K562 (cell line): ENCODE data around the gene BASP1.

Experiments used
- ARID3A ChIP-seq: IDR thresholded peaks from 2 replicates; pipeline ENCODE4 v1.6.1; 2012; ENCODE audit warnings: low read depth, low read length, improper control_type of control experiment, borderline replicate concordance
- CLOCK ChIP-seq: fragments of 250-450 bp; sonication (Bioruptor Pico); IDR thresholded peaks from 2 replicates; pipeline ENCODE4 v1.4.0; 2020; ENCODE audit warnings: mild to moderate bottlenecking, moderate library complexity, borderline replicate concordance
- MITF ChIP-seq: IDR thresholded peaks from 2 replicates; pipeline ENCODE4 v1.6.1; 2014; ENCODE audit warnings: antibody characterized with exemption
- MYNN ChIP-seq, 2 experiments: sonication (generic); formaldehyde crosslinking in 1 of 2; IDR thresholded peaks; 2 replicates each; pipeline versions ENCODE4 v1.5.0 to v1.6.1; 2016 to 2020; ENCODE audit warnings: antibody characterized with exemption in 1 of 2, missing genetic modification reagents in 1 of 2
- PHB ChIP-seq: fragments of 250-450 bp; sonication (Bioruptor Pico); IDR thresholded peaks from 2 replicates; pipeline ENCODE4 v1.5.0; 2021
- POLR2A ChIP-seq: fragments of 450-650 bp; conservative IDR thresholded peaks from 2 replicates; pipeline ENCODE4 v1.6.1; 2016
- SIX5 ChIP-seq, 2 experiments: IDR thresholded peaks; 2 replicates each; pipeline ENCODE4 v1.6.1; 2011; ENCODE audit warnings: low read length in 2 of 2, borderline replicate concordance in 1 of 2, low read depth in 1 of 2, mild to moderate bottlenecking in 1 of 2, moderate library complexity in 1 of 2; ENCODE audit not compliant: insufficient read depth in 1 of 2
- STAG1 ChIP-seq: sonication (generic); formaldehyde crosslinking; IDR thresholded peaks from 2 replicates; pipeline ENCODE4 v1.5.0; 2020; ENCODE audit warnings: missing genetic modification reagents, borderline replicate concordance
- ZNF232 ChIP-seq: sonication (generic); formaldehyde crosslinking; IDR thresholded peaks from 2 replicates; pipeline ENCODE4 v1.8.0; 2022; ENCODE audit warnings: mild to moderate bottlenecking, missing genetic modification reagents

- TF ChIP-seq MITF, result no peak
- TF ChIP-seq SIX5 (IDR thresholded peaks at IDR 0.05; ENCODE audit: borderline replicate concordance in 1 of 2, insufficient read depth in 1 of 2, low read depth in 1 of 2, low read length in 2 of 2), result no peak
- no peak for TF ChIP-seq PHB (CRISPR knock-in tag)
- TF ChIP-seq CLOCK (CRISPR knock-in tag), result no peak
- no peak for TF ChIP-seq ARID3A
- TF ChIP-seq POLR2A, result no peak
- no peak for TF ChIP-seq MYNN (IDR thresholded peaks at IDR 0.05)
- TF ChIP-seq MYNN (CRISPR knock-in tag; IDR thresholded peaks at IDR 0.05), result no peak
- no peak for TF ChIP-seq ZNF232 (CRISPR knock-in tag)
- TF ChIP-seq STAG1 (CRISPR knock-in tag), result no peak
Measured at GRCh38 chr5:17196024-17196423, 21.4 kb upstream of the BASP1 start.
